Stimulated activated CD8-positive, alpha-beta memory T cell treated with anti-CD3 and anti-CD28 coated beads, Interleukin-15, amount 100 ng/mL, for 24 hours (primary cell): ENCODE results near the gene HMCN1.
"Not testable (repeated sequence)": the region's sequence is repeated elsewhere in the genome, so short reads cannot be mapped to it uniquely, and the experiment has no call there.

ENCODE experiments used
- DNase-seq: peaks from one replicate; pipeline ENCODE4 v3.0.0-alpha.2; 2020; ENCODE audit warnings: low read depth

Gene HMCN1

DNA sequence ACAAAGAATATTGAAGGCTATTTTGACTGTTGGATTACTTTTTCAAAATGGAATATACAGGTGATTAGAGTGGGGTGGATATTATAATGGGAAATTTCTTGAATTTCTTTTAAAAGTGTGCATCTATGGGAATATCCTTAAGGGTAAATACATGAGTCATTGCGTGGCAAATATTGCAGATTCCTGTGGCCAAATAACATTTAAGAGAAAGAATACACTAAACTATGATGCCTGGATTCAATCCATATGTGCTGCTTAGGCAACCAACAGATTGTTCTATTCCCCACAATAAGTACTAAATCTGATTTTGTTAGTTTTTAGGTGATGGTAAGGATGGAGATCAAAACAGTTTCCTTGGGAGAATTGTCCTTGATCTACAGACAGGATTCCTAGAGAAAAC lies 119.5 kb downstream of the HMCN1 start:
- no peak for DNase-seq

DNA sequence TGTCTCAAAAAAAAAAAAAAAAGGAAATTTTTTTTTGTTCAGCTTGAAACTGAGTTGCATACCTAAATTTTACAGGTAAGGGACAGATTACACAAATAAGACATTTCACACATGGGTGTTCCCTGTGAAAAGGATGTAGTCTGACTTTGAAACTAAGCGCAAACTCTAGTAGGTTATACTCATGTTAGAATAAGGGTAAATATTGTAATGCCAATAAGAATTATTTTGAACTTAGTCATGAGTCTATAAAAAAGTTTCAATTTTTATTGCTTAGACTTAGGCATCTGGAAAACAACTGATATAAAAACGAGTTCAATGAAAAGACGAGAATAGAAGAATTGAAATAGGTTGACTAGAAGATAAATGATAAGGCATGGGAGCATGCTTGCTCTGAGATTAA lies 122.3 kb downstream of the HMCN1 start:
- DNase-seq: no peak

DNA sequence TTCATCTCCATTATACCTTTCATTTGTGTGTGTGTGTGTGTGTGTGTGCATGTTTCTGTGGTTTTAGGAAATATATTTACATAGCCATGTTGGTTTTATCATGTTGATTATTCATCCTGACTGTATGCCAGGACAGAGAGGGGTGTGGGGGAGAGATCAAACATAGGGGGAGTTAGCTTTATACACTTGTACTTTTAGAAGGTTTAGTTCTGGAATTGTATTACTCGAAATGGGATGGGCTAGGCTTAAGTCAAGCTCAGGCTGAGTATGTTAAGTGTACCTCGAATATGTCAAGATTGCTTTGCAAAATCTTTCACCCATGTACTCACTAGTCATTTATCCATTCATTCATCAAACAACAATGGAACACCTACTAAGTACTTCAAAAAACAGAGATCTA lies 123.3 kb downstream of the HMCN1 start:
- DNase-seq: no peak

DNA sequence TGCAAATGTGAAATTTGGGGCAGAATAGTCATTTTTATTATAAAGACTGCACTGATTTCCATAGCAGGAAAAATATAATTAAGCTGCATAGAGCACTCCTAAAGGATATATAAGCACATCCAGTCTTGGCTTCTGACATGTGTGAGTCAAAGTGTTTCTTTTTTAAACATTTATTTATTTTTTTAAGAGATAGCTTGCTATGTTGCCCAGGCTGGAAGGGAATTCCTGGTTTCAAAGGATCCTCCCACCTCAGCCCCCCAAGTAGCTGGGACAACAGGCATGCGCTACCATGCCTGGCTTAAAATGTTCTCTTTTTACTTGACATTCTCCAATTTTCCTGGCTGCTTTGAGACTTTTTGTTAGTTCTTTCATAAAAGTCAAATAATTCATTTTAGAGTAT lies 126.1 kb downstream of the HMCN1 start:
- DNase-seq: no peak

DNA sequence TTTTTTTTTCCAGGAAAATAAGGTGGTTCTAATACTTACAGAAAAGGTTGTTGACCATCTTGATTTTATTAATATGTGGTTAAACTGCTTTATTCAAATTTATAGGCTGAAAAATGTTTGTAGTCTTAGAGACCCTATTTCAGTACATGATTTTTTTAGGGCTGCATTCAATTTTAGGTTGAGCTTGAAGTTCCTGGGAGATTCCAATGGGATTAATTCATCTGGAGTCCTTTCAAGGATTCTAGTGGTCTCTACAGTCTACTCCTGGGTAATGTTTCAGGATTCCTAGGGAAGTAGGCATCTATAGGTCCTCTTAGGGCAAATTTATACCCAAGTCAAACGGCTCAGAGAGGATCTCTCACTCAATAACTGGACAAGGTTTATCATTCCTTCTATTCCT lies 126.7 kb downstream of the HMCN1 start:
- no peak for DNase-seq

DNA sequence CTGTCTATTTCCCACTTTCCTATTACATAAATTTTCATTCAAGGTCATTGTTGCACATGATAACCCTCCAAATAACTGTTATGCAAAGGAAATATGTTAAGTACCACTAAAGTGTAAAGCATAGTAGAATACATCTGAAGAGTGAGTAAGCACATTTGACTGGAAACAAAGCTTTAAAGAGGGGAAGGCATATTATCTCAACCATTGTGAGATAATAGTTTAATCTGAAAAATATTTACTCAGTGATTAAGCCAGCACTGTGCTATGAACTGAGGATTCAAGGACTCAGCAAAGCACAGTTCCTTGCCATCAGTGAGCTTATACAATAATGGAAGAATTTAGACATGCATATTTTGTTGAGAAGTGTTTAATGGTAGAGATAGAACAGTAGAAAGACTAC lies 127.4 kb downstream of the HMCN1 start:
- DNase-seq: no peak

DNA sequence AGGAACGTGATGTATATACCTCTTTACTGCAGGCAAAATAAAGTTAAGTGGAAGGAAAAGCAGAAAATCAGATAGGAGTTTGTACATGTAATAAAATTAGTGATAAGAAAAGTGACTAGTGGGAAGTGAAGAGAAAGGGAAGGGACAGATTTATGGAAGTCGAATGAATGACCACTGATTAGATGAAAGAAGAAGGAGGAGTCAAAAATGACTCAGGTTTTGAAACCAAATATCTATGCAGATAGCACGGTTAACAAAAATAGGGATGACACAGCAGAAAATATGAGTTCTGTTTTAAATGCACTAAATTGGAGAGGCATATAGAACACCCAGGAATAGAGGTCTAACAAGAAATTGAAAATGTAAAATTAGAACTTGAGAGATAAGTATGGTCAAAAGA lies 128.0 kb downstream of the HMCN1 start:
- no peak for DNase-seq

DNA sequence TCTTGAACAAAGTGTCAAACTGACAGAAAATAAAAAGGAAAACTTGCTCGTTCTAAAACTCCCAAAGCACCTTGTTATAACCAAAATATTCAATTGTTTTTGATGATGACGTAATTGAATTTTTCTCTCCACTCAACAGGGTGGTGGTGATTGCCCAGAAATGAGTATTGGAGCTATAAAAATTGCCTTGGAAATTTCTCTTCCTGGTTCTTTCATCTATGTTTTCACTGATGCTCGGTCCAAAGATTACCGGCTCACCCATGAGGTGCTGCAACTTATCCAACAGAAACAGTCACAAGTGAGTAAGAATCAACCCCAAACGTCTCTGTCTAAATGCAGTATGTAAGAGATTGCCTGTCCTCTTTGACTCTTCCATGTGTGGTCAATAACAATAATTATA lies 130.1 kb downstream of the HMCN1 start:
- DNase-seq: no peak

DNA sequence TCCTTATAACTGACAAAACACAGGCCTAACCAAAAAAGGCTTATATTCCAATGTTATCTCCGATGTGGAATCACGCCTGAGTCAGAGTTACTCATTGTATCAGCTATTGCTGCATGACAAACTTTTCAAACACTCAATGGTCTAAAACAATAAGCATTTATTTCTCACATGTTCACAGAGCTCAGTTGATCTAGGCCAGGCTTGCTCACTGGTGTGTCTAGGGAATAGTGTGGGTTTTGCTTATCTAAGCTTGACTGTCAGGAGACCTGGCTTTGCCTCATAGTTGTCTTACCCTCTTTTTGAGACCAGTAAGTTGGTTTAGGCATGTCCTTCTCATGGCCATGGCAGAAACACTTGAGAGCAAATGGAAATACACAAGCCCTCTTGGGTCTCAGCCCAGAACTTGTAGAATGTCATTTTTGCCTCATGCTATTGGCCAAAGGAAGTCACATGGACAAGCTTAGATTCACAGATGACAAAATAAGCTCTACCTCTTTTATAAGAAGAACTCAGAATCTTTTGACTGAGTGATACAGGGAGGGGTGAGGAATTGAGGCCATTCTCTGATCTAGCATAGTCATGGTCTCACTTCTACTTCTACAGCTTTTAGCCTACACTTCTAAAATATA lies 130.8 kb downstream of the HMCN1 start:
- no peak for DNase-seq

DNA sequence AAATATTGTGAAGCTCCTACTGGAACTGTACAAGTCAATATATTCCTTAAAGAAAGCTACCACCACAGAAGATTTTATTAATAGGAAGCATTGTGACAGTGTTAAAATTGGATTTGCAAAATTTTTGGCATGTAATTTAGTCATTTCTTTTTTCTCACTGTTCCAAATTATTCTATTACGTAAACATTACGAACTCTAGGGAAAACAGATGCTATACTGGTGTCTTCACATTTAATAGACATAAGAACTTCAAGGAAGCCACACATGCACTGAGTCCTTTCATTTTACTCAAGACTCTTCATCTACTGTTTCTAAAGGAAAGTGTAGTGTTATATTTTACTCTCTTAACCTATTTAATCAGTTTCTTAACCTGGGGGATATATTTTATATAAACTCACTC lies 135.4 kb downstream of the HMCN1 start:
- DNase-seq: no peak

DNA sequence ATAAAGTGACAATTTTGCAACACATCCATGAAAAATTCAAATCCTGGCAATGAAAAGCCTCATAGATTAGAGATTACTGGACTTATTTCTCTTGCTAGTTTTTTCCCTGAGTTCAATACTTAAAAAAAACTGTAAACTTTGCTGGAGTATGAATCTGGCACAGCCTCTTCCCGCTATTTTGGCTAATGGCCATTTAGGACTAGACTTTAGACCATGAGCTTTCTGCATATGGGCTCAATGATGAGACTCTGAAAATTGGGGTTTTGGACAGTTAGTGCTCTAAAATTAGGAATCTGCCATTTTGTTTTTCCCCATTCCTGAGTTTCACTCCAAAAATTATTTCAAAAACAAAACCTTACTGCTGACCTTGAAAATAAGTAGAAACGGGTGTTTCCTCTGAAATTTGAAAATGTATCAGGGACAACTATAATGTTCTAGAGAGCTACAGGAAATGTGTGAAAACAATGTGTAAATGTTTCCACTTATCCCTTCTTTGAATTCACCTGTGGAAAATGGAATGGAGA lies 137.5 kb downstream of the HMCN1 start:
- DNase-seq: no peak

DNA sequence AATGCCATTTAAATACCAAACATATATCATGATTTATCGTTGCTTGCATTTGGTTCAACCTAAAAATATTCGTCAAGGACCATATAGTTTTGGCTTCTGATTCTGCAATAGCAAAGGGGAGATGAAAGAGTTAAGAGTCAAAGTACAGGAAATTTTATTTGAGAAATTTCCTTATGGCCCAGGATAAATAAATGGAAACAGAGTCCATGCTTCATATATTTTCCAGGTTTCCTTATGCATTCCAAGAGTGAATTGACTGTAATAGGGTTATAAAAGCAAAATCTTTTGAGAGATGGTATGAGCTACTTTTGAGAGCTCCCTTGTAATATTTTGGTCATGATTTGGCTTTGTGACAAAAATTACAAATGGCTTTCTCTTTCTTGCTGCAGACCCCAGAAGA lies 140.1 kb downstream of the HMCN1 start:
- no peak for DNase-seq

DNA sequence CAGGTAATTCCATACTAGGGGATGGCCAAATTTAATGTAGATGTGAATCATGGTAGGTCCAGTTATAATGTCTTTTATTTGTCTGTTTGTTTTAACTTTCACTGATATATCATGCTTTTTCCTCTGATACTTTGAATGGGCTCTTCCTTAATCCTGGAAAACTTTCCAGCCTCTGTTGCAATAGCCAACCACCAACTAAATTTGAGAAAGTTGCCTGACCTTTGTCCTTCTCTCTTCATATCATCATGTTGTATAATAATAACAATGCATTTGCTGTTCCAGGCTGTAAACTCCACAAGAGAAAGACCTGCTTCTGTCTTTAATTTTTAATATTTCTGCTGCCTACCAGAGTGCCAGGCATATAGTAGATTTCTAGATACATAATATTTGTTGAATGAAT lies 146.1 kb downstream of the HMCN1 start:
- no peak for DNase-seq

DNA sequence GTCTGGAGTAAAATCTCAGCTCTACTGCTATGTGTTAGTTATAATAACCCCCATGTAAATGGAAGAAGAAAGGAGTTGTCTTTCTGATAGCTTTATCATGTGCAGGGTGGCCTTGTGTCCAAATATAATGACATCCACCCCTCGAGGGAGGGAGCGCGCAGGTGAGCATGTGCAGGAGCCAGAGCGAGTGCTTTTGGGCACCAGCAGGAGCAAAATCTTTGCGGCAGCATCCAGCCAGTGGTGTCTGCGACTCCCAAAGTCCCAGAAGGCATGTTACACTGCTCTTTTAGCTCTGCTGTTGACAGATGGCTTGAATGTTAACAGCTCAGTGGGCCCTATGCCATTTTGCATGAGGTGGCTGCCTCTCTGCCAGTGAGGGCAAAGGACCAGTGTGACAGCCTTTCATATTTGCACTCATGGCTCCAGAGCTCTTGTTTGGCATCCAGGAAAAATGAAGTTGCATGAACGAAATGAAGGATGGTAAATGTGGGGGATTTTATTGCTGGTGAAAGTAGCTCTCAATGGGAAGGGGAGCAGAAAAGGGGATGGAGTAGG lies 146.7 kb downstream of the HMCN1 start:
- DNase-seq: no peak

DNA sequence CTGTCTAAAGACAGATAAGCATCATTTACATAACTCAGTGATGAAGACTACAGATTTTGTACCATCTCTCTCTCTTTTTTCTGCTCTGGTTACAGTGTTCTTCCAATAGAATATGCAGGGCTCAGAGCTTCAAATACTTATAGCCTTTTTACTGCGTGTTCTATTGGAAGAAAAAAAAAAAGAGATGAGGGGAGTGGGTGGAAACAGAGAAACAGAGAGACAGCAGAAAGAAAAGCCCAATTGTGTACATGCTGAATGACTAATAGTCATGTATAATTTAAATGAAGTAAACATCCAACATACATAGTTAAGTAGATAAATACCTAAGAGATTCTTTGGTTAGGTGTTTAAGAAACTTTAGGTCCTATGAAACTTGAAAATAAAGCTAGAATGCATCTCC lies 151.9 kb downstream of the HMCN1 start:
- no peak for DNase-seq

DNA sequence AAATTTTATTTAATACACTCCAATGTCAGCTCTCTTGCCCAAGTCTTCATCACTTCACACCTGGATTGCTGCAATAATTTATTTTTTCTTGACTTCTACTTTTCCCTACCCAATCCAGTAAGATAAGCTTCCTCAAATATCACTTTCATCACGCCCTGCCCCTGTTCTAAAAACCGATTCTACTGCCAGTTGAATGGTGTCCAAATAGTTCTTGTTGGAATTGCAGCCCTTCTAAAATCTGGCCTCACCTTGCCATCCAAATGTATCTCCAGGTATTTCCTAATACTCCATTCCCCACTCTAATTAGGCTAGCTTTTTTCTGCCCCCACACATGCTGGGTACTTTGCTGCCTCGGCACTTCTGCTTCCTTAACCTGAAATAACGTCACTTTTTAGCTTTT lies 152.5 kb downstream of the HMCN1 start:
- DNase-seq: no peak

DNA sequence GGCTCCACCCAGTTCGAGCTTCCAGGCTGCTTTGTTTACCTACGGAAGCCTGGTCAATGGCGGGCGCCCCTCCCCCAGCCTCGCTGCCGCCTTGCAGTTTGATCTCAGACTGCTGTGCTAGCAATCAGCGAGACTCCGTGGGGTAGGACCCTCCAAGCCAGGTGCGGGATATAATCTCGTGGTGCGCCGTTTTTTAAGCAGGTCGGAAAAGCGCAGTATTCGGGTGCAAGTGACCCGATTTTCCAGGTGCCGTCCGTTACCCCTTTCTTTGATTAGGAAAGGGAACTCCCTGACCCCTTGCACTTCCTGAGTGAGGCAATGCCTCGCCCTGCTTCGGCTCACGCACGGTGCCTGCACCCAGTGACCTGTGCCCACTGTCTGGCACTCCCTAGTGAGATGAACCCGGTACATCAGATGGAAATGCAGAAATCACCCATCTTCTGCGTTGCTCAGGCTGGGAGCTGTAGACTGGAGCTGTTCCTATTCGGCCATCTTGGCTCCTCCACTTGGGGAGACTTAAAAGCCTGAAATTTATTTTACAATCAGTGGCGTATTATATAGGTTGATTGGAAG lies 158.7 kb downstream of the HMCN1 start:
- not testable (repeated sequence) for DNase-seq

DNA sequence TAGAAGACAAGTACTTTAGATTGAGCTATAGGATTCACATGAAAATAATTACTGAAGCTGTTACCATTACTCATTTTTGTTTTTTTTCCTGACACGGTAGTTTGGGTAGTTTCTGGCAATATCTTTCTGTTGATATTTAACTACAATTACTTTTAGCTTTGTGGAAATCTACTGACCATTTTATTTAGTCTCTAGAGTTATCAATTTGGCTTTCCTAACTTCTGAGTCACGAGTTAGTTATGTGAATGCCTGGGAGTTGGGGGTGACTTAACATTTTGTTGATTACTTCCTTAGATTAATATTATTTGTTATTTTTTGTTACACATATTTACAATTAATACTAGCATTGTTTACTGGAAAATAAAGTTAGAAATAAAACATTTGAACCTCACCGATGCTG lies 160.6 kb downstream of the HMCN1 start:
- DNase-seq: no peak

DNA sequence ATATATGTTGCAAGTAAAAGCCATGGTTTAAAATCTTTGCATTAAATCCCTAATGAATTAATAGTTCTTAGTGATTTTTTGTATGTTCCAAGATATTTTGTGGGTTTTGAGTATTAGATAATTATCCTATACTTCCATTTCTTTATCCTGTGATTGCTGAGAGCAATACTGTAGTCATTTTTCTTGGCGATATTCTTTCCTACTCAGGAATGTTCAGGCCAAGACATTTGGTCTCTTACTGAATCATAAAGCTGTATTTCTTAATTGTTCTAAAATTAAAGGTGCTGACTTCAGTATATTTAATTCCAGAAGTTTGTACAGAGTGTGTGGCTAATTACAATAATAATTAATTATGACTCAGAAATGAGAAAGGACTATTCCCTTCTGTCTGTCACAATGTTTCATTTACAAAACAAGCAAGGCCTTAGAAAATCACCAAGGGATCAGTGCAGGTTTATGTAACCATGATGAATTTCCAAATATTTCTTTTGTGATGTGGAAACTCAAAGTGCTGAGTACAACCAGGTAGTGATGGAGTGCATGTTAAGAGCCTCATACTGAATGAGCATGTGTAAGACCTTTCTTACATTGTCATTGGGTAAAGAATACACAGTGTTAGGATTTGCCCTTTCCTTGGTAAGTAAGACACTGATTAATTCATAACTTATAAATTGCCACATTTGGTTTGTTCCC lies 161.2 kb downstream of the HMCN1 start:
- no peak for DNase-seq

DNA sequence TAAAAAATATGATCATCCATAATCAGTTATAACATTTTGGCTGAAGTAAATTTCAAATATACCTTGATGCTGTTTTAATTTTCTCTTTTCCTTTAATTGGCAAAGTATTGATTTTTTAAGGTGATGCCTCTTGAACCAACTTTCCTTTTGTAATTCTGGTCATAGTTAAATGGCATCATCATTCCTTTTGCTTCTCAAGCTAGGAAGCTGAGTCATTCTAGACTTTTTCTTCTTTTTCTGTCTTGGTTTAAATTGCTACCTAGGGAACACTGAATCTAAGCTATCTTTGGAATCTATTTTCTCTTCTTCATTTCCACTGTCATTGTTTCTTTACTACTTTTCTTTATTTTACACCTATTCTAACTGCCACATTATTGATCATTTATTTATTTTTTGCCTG lies 162.7 kb downstream of the HMCN1 start:
- no peak for DNase-seq

DNA sequence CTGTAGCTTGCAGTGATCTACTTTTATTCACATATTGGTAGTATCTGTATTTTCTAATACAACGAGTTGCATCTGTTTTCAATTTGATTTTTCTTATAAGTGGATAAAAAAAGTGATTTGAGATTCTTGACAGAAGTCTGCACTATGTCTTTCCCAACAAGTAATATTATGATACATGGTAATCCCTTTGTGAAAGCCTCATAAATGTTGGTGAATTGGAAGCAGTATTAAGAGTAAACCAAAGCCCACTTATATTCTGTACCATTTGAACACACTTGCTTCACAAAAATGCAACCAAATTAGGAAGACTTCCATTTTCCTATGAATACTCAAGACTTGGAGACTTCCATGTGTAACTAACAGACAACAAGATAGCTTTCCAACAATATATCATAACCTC lies 172.0 kb downstream of the HMCN1 start:
- no peak for DNase-seq

DNA sequence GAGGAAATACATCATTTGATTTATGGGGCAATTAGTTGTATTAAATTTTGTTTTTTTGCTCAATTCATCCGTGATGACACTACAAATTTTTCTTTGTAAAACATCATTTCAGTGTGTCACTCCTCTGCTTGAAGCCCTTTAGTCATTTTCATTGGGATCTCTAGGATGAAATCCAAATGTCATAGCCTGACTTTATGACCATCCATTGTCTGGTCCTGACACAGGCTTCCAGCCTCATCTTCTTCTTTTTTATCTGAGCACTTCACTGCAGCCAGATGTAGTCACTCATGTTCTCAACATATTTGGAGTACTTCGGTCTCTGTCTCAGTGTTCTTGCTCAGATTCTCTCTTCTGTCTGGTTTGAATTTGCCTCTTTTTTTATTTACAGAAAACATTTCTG lies 173.1 kb downstream of the HMCN1 start:
- DNase-seq: no peak

DNA sequence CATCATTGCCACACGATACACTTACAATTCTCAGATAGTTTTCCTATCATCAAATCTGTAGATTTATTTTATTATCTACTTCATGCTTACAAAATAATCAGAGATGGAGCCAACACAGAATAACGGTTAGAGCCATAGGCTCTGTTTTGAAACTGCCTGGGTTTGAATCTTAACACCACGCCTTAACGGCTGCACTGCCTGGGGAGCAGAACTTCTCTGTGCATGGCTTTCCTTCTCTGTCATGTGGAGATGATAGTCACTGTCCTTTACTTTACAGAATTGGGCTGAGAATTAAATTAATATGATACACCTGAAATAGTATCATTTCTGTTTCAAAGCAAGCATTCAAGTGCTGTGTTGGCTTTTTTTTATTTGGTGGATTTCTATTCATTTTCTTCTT lies 177.8 kb downstream of the HMCN1 start:
- DNase-seq: no peak
